IMR-90 (cell line): Measurements from ENCODE around the gene CDC42BPA. TPM values are rescaled to one million over a fixed set of nuclear protein-coding genes. Genes with fewer than 3 reads are reported as not detected.

Experiments
- ATAC-seq: fragments of 200-7000 bp; cut with Tn5 transposase; 2 replicates; pipeline ENCODE4 v1.9.1; 2020; ENCODE audit warnings: low read depth, mild to moderate bottlenecking, moderate library complexity
- BruUV-seq: library from RNA; stranded (reverse); fragments of 400-500 nt; replicated peaks from 2 replicates; lab custom pipeline; 2021; lab: Mats Ljungman, UMichigan
- CTCF ChIA-PET: fragments of 300-600 bp; formaldehyde crosslinking; extraction: SDS; loops from one replicate; lab custom pipeline; 2021; ENCODE audit warnings: antibody characterized with exemption; lab: Yijun Ruan, JAX
- POLR2A ChIA-PET: fragments of 300-600 bp; sonication (Branson Sonifier 250); formaldehyde crosslinking; loops from one replicate; lab custom pipeline; 2022; ENCODE audit warnings: antibody characterized with exemption; ENCODE audit not compliant: unreplicated experiment; lab: Charles Lee
- DNase-seq: peaks from one replicate; pipeline ENCODE4 v3.0.0; 2013
- H2AFZ ChIP-seq: replicated peaks from 2 replicates; pipeline ENCODE3; 2013; ENCODE audit warnings: low read length, mild to moderate bottlenecking; ENCODE audit not compliant: poor library complexity
- H2AK5ac ChIP-seq: 2 replicates; pipeline ENCODE4 v1.6.1; 2013; ENCODE audit warnings: low read depth, low read length, inconsistent platforms
- H2AK9ac ChIP-seq: replicated peaks from 2 replicates; pipeline ENCODE3; 2013; ENCODE audit warnings: mild to moderate bottlenecking, low read depth, low read length, moderate library complexity; ENCODE audit not compliant: poor library complexity
- H2BK120ac ChIP-seq: 2 replicates; pipeline ENCODE4 v1.6.1; 2013; ENCODE audit warnings: low read depth, low read length, inconsistent platforms
- H2BK15ac ChIP-seq: 3 replicates; pipeline ENCODE4 v1.6.1; 2013; ENCODE audit warnings: low read depth, low read length, inconsistent platforms
- H2BK20ac ChIP-seq: 2 replicates; pipeline ENCODE4 v1.6.1; 2013; ENCODE audit warnings: low read depth, mild to moderate bottlenecking, inconsistent platforms, low read length, moderate library complexity
- H2BK5ac ChIP-seq: 2 replicates; pipeline ENCODE4 v1.6.1; 2013; ENCODE audit warnings: mild to moderate bottlenecking, low read depth, low read length, inconsistent platforms; ENCODE audit not compliant: poor library complexity, severe bottlenecking
- H3K14ac ChIP-seq: replicated peaks from 2 replicates; pipeline ENCODE4 v1.6.1; 2013; ENCODE audit warnings: low read depth, low read length, inconsistent platforms
- H3K18ac ChIP-seq: 2 replicates; pipeline ENCODE4 v1.6.1; 2013; ENCODE audit warnings: low read depth, low read length, control low read depth
- H3K23ac ChIP-seq: 2 replicates; pipeline ENCODE4 v1.6.1; 2013; ENCODE audit warnings: low read depth, low read length, inconsistent platforms
- H3K27ac ChIP-seq: 2 replicates; pipeline ENCODE4 v1.5.1; 2013; ENCODE audit warnings: mild to moderate bottlenecking, control low read depth, low read length; ENCODE audit not compliant: insufficient read depth
- H3K27me3 ChIP-seq: 2 replicates; pipeline ENCODE4 v1.6.1; 2013; ENCODE audit warnings: low read length; ENCODE audit not compliant: control insufficient read depth, insufficient read depth
- H3K36me3 ChIP-seq: 2 replicates; pipeline ENCODE4 v1.6.1; 2013; ENCODE audit warnings: low read length, mixed read lengths; ENCODE audit not compliant: control insufficient read depth, insufficient read depth
- H3K4ac ChIP-seq: 2 replicates; pipeline ENCODE4 v1.6.1; 2013; ENCODE audit warnings: low read depth, low read length, inconsistent platforms
- H3K4me1 ChIP-seq: 2 replicates; pipeline ENCODE4 v1.6.1; 2013; ENCODE audit warnings: low read length, mixed read lengths; ENCODE audit not compliant: control insufficient read depth, insufficient read depth
- H3K4me2 ChIP-seq: 2 replicates; pipeline ENCODE4 v1.6.1; 2013; ENCODE audit warnings: low read depth, mild to moderate bottlenecking, control low read depth, low read length, moderate library complexity
- H3K4me3 ChIP-seq: 2 replicates; pipeline ENCODE4 v1.5.1; 2013; ENCODE audit warnings: low read depth, mild to moderate bottlenecking, control low read depth, low read length, moderate library complexity; ENCODE audit not compliant: insufficient read depth
- H3K56ac ChIP-seq: 2 replicates; pipeline ENCODE4 v1.6.1; 2013; ENCODE audit warnings: low read length, inconsistent platforms; ENCODE audit not compliant: insufficient read depth; ENCODE audit errors: extremely low read depth
- H3K79me1 ChIP-seq, 2 experiments: 2 replicates each; pipeline ENCODE4 v1.6.1; 2013; ENCODE audit warnings: low read length in 2 of 2, inconsistent platforms in 1 of 2, low read depth in 1 of 2
- H3K9ac ChIP-seq: 2 replicates; pipeline ENCODE4 v1.6.1; 2013; ENCODE audit warnings: low read depth, low read length, control low read depth
- H3K9me1 ChIP-seq: 2 replicates; pipeline ENCODE4 v1.6.1; 2013; ENCODE audit warnings: low read length, inconsistent platforms; ENCODE audit not compliant: insufficient read depth
- H3K9me3 ChIP-seq: 2 replicates; pipeline ENCODE4 v1.6.1; 2013; ENCODE audit warnings: low read length; ENCODE audit not compliant: control insufficient read depth, insufficient read depth
- H4K20me1 ChIP-seq: 2 replicates; pipeline ENCODE4 v1.6.1; 2013; ENCODE audit warnings: low read length, inconsistent platforms; ENCODE audit not compliant: insufficient read depth
- H4K5ac ChIP-seq: 2 replicates; pipeline ENCODE4 v1.6.1; 2013; ENCODE audit warnings: mild to moderate bottlenecking, low read depth, low read length, control low read depth
- H4K8ac ChIP-seq, 2 experiments: 2 replicates each; pipeline ENCODE4 v1.6.1; 2013; ENCODE audit warnings: low read depth in 2 of 2, low read length in 2 of 2, control low read depth in 1 of 2, inconsistent platforms in 1 of 2
- H4K91ac ChIP-seq: 2 replicates; pipeline ENCODE4 v1.6.1; 2013; ENCODE audit warnings: low read depth, low read length, inconsistent platforms; ENCODE audit not compliant: insufficient read depth
- NFE2L2 ChIP-seq: fragments of 150-350 bp; IDR thresholded peaks from 2 replicates; pipeline ENCODE4 v1.6.1; 2016; ENCODE audit warnings: low read depth, mild to moderate bottlenecking, low read length
- WGBS, 2 experiments: methylation state at CpG; one replicate each; pipeline versions ENCODE4 v1.1.5 to v1.1.7; 2013; ENCODE audit warnings: missing lambda C conversion rate in 2 of 2; ENCODE audit not compliant: insufficient read length in 1 of 2; ENCODE audit errors: extremely low coverage in 2 of 2; 5-methylcytosine and 5-hydroxymethylcytosine counted together
- dilution Hi-C: fragments of 300-500 bp; cut with HindIII; formaldehyde crosslinking; loops from one replicate; pipeline ENCODE4 v1.14.3; 2018; ENCODE audit warnings: low sequenced_read_pairs; ENCODE audit not compliant: unreplicated experiment
- in situ Hi-C: fragments of 300-500 bp; cut with MboI; formaldehyde crosslinking; loops from 3 replicates; pipeline ENCODE4 v1.14.3; 2019; ENCODE audit warnings: low sequenced_read_pairs, inconsistent platforms, mixed read lengths
- intact Hi-C: fragments of 100-400 bp; cut with micrococcal nuclease; formaldehyde crosslinking; loops from 2 replicates; pipeline ENCODE4 v1.10.0; 2022
- polyA plus RNA-seq, 3 experiments: library from polyadenylated mRNA; depleted of rRNA; stranded (reverse); fragments of >200 nt; gene quantifications; 2 replicates each; pipeline ENCODE4 v1.2.3, GENCODE V29; 2012; ENCODE audit warnings: low replicate concordance in 1 of 3
- total RNA-seq: library from RNA; depleted of rRNA; stranded (reverse); fragments of >200 nt; gene quantifications from 2 replicates; pipeline ENCODE4 v1.2.3, GENCODE V29; 2012

Gene CDC42BPA
- total and polyA plus RNA-seq, 2 of the 4 experiments (the other 2 are of a cell fraction) = 9.4 to 27.8 TPM

DNA sequence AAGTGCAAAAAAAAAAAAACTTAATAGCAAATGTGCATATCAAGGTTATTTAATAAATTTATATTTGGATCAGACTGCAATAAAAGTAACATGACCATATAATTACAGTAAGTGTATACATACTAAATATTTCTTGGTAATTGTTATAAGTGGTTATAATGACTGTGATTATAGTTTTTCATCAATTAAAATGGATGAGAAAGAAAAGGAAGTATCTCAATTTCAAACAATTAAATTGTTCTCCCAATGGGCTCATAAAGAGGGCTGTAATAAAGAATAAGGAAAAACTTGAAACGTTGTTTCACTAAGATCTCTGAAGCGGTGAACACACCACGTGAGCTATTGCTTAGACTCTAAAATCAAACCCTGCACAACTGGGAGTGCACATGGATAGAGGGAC is 104.1 kb downstream of the CDC42BPA start:
- Histone ChIP-seq H3K9me1 (peaks cover 6% of the 10 kb centered on the region; the same call in 1 of the 2 replicates), H4K8ac (no peak overlapping the region), H3K4me1 (no peaks in the 10 kb centered on the region), H3K4me2 (no peak overlapping the region), H2BK15ac (no peak overlapping the region), H3K79me1 (peaks cover 12 to 26% of the 10 kb centered on the region in 2 experiments; a peak in 3 of 4 replicates), H2AK9ac (no peak overlapping the region), H2BK20ac (no peak overlapping the region), H3K23ac (no peak overlapping the region), H2BK120ac (no peak overlapping the region), H2AK5ac (no peak overlapping the region), H2AFZ (no peak overlapping the region), H3K9me3 (no peaks in the 10 kb centered on the region), H3K18ac (no peak overlapping the region), H4K5ac (no peak overlapping the region), H3K9ac (no peak overlapping the region), H3K36me3 (peaks cover 1% of the 10 kb centered on the region; the same call in 1 of the 2 replicates), H3K56ac (no peak overlapping the region), H3K4me3 (no peak overlapping the region), H4K20me1 (no peaks in the 10 kb centered on the region; the same call in 1 of the 2 replicates), H2BK5ac (no peak overlapping the region), H3K27me3 (no peaks in the 10 kb centered on the region), H3K4ac (no peak overlapping the region), H3K27ac (no peak overlapping the region), H4K91ac (no peak overlapping the region), H3K14ac (no peak overlapping the region)
- ATAC-seq = no peak
- ChIA-PET CTCF (no interaction called here), POLR2A (no interaction called here)
- no TSS peak for BruUV-seq
- dilution Hi-C loops = no loop called here
- DNase-seq = no peak
- WGBS, 2 experiments = no CpG with 5 or more reads among the region's 3 CpGs
- TF ChIP-seq NFE2L2 = no peak
- in situ Hi-C loops = no loop called here
- intact Hi-C loops = loop anchor here (5.0 kb wide), 1 partner anchor 38 kb away; no protein-coding TSS in a partner anchor
